Right renal pelvis (tissue), 4 donors: ENCODE measurements around the gene BEND5. TPM values are rescaled to one million over a fixed set of nuclear protein-coding genes. Genes with fewer than 3 reads are reported as not detected.

Experiments used
- DNase-seq, 4 donors: peaks; one replicate each; pipeline ENCODE4 v3.0.0-alpha.2; 2013; ENCODE audit warnings: low read depth in 4 of 4, low spot score in 3 of 4, missing footprints in 1 of 4
- polyA plus RNA-seq, 4 donors: library from polyadenylated mRNA; unstranded; fragments of 120-200 nt; gene quantifications; one replicate each; pipeline ENCODE4 v1.2.1, GENCODE V29; 2013; ENCODE audit not compliant: insufficient read length in 4 of 4

BEND5 gene
- polyA plus RNA-seq, 4 donors = 22.7 to 25.7 (median 24.7) TPM

DNA sequence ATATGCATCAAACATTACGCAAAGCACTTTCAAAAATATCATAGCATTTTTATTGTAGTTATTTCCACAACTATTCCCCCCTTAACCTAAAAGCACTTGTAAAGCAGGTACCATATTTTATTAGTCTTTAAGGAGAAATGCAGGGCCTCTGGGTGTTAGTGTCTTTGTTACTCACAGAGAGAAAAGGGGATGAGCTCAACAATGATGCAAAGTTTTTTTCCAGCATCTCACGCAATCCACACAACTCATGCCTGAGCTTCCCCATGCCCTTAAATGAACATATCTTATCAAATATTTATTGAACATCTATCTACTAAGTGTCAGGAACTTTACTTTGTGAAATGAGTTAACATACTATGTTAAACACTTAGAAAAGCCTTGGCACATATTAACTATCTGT is 50.6 kb downstream of the BEND5 start:
- no peak for DNase-seq

GRCh38 chr1:48725341-48726046 is 51.2 kb downstream of the BEND5 start:
- DNase-seq = no peak

DNA sequence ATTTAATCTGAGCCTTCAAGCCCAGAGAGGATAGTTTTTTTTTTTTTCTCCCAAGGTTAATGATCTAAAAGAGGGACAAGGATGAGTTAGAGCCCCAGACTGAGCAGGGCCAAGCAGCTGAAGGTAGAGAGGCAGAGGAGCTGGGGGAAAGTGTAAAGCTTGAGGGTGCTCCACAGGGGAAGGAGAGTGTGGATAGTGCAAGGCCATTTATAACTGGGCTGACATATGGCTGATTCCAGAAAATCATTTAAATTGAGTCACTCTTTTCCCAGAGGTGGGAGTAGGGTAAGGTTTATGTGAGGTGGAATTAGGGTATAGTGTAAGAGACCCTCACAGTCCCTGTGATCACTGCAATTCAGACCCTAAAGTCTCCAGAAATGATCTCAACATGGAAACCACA is 55.8 kb downstream of the BEND5 start:
- DNase-seq = no peak

DNA sequence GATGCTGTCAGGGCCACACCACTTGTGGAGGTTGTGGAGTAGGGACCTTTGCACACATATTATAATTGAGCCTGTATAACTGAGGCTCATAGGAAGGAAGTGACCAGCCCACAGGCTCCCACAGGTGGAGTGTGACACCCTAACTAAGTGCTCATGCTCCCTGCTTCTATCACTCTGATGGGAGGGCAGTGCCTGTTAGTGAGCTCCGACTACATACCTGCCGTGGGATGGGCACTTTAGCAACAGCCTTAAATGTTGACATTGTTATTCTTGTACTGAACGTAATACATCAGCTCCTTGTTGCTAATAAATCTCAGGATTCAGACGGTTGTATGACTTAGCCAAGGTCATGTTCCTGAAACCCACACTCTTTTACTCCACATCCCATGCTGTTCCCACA is 58.0 kb downstream of the BEND5 start:
- no peak for DNase-seq

- no peak for DNase-seq
Measured at GRCh38 chr1:48718116-48718630, 58.5 kb downstream of the BEND5 start.

GRCh38 chr1:48717082-48717481 is 59.6 kb downstream of the BEND5 start:
- no peak for DNase-seq

GRCh38 chr1:48715921-48716320 is 60.8 kb downstream of the BEND5 start:
- DNase-seq = no peak

- DNase-seq = no peak
Measured at GRCh38 chr1:48710915-48711314, 65.8 kb downstream of the BEND5 start.

DNA sequence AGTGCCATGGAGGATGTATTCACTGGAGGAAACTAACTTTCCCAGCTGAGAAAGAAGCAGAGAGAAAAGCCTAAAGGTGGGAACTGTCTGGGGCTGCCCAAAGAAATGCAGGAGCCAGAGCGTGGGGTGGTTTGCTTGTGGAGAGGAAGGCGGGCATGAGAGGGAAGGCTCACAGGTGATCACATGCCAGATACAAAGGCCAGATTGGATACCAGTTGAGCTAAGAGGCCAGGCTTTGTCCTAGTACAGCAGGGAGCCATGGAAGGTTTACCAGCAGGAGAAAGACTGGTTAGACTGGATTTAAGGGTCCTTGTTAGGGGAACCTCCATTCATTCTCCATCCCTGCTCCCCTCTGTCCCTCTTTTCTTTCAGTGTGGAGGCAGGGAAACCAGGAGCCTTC is 66.4 kb downstream of the BEND5 start:
- DNase-seq = no peak

GRCh38 chr1:48704736-48705135 is 72.0 kb downstream of the BEND5 start:
- no peak for DNase-seq

- DNase-seq = no peak
Measured at GRCh38 chr1:48701445-48701844, 75.2 kb downstream of the BEND5 start.

DNA sequence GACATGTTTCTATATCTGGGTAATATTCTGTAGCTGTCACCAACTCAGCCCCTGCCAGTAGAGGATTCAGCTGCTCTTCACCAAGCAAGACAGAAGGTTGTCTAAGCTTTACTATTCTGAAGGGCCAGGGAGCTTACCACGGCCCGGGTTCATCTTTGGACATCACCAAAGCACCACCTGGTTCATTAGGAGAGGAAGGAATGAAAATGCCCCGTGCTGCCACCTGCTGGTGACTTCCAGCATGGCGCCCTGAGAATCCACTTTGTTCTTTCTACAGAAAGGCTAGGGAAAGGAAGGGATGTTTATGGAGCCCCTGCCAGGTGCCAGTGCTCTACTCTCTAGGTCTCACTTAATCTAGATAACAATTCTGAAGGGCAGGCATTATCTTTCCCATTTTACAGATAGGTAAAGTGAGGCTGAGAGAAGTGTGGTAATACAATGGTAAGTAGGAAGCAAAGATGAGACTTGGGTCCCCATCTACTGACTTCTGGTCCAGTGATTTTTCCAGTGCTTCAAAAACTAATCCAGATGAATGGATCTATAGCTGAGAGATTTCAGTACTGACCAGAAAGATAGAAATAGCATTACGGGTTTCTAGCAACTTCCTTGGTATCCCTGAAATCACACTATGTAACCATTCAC is 79.5 kb downstream of the BEND5 start:
- DNase-seq = peak in 1 of 4 donors; percentile 38

DNA sequence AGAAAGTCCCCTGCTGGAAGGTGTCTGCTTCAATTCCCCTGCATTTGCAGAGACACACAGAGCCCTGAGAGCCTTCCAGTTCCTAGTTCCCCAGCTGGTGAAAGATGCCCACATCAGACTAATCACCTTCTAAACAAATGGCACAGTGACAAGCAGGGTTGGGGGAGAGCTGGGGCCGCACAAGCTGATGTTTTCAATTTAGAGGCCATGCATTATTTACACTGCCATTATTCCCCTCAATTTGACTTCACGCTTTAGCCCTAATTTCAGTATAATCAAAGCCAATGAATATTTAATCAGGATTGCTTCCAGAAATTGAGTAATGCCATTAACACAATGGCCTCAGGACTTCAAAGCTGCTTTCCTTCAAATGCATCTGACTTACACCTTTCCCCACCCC is 81.5 kb downstream of the BEND5 start:
- no peak for DNase-seq

- no peak for DNase-seq
Measured at GRCh38 chr1:48693674-48694320, 82.9 kb downstream of the BEND5 start.

DNA sequence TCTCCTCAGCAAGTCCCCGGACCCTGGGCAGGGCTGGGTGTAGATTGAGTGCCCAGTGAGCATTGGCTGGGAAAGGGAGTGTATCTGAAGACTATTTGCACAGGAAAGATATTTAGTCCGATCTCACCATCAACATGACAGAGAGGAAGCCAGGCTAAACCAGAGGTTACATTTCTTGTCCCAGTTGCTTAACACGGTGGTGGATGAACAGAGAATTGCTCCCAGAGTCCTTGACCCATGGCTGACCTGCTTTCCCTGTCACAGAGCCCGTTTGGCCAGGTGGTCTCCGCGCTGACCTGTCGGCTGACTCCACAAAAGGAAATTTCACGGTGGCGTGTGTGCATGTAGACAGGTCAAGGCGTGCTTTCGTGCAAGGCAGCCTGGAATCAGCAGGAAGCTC is 83.5 kb downstream of the BEND5 start:
- DNase-seq = no peak

- DNase-seq = no peak
Measured at GRCh38 chr1:48692235-48692634, 84.5 kb downstream of the BEND5 start.

GRCh38 chr1:48691429-48692001 is 85.2 kb downstream of the BEND5 start:
- DNase-seq = no peak

GRCh38 chr1:48688102-48688760 is 88.5 kb downstream of the BEND5 start:
- DNase-seq = no peak

DNA sequence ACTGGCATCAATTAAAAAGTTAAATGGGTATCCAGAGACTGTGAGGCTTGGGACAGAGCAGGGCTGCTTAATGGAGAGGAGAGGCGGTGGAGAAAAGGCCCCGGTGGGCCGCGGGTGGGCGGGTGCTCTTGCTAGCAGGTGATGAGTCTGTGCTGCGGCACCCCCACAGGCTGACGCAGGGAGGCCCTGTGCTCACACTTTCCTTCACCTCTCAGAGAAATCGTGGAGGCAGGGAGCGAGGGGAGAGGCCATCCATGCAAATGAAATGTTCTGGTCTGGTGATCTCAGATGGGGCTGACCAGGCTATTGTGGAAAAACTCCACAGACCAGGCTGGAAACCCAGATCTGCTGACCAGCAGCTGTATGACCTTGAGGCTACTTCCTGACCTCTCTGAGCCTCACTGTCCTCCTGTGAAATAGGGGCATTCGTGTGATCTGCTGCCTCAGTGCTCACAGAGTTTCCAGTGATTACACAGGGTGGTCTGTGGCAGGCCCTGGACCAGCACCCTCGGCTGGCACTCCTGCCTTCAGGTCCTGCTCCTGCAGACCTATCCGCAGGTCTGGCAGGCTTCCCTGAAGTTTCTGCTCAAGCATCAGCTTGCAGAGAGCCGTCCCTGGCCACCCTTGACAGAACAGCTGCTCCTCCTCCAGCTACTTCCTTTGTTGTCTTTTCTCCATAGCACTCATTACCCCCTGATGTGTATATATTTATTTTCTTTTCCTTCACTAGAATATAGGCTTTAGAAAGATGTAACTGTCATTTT is 89.2 kb downstream of the BEND5 start:
- peak in 1 of 4 donors; percentile 56 for DNase-seq

GRCh38 chr1:48686159-48686558 is 90.5 kb downstream of the BEND5 start:
- no peak for DNase-seq
